Left forelimb (tissue), 1 donor: ENCODE data around the gene ARHGAP15.

Experiments used
- DNase-seq: peaks from one replicate; pipeline ENCODE4 v3.0.0-alpha.2; 2018; ENCODE audit warnings: low spot score

Gene ARHGAP15

DNA sequence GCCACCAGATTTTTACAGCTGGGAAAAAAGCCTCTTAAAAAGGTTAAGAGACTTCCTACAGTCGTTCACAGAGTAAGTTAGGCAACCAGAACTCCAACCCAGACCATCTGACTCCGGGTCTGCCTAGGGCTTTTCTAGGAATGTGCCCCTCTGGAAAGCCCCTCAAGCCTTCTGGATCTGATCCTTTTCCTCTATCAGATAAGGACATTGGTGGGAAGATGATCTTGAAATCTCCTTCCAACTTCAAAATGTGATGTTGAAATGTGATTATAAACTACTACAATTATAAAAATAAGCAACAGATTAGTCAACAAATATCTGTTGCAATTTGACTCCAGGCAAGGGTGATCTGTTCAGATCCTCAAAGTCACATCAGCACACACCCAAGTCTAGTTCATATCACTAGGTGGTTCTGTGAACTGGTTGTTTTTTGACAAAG lies 270.4 kb downstream of the ARHGAP15 start:
- no peak for DNase-seq

- DNase-seq = no peak
Measured at GRCh38 chr2:143401861-143402260, 272.6 kb downstream of the ARHGAP15 start.

DNA sequence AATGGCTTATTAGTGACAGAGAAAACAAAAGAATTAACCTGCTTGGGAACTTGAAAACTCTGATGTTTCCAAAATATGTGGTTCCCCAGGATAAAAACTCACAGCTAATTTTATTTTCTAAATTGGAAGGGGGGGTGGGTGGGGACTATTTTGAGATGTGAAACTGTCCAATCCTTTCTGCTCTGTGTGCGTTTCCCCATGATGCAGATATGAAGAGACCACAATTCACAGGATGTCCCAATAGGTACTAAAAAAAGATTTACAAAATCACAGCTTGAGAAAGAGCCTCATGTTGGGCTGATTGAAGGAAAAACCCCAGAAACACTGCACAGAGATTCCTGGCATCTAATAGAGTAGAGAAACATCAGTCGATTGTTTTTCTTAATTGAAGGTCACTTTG lies 273.2 kb downstream of the ARHGAP15 start:
- DNase-seq = no peak

- DNase-seq = no peak
Measured at GRCh38 chr2:143410082-143410897, 281.1 kb downstream of the ARHGAP15 start.

DNA sequence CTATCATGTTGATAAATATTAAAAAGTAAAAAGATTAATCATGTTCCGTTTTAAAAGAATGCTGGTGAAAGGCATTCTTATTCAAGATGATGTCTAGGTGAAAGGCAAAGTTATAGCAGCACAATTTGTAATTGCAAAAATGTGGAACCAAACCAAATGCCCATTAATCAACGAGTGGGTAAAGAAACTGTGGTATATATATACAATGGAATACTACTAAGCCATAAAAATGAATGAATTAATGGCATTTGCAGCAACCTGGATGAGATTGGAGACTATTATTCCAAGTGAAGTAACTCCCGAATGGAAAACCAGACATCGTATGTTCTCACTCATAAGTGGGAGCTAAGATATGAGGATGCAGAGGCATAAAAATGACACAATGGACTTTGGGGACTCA lies 286.4 kb downstream of the ARHGAP15 start:
- no peak for DNase-seq

DNA sequence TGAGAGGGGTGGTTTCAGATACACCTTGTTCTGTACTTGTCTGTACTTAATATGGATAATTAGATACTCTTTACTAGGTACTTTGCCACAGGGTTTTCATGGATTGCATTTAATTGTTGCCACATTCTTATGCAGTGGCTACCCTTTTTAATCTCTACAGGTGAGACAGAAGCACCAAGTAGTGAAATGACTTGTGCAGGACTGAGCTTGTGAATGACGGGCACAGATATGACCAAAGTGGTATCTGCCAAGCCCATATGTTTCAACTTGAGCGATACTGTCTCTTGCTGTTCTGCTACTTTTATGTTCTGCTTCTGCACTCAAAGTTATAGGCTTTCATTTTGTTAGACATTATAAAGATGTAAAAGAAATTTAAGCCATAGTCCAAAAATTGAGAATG lies 288.2 kb downstream of the ARHGAP15 start:
- DNase-seq = no peak

GRCh38 chr2:143420313-143420712 lies 291.1 kb downstream of the ARHGAP15 start:
- DNase-seq = no peak

DNA sequence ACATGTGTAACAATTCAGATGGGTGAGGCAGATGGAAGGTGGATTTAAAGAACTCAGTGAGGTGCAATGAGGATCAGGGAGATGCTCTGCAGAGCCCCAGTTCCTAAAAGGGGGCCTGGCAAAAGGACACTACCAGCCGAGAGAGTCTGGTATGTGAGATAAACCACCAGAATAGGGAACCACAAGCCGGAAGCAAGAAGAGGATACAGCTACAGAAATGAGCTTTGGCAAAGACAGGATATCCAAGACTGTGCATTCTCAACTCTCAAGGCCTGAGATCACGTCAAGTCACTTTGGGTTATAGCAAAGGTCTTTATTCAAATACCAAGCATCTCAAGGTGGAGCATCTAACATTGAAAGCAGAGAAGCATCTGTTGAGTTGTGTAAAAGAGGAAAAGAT lies 293.5 kb downstream of the ARHGAP15 start:
- DNase-seq = no peak

DNA sequence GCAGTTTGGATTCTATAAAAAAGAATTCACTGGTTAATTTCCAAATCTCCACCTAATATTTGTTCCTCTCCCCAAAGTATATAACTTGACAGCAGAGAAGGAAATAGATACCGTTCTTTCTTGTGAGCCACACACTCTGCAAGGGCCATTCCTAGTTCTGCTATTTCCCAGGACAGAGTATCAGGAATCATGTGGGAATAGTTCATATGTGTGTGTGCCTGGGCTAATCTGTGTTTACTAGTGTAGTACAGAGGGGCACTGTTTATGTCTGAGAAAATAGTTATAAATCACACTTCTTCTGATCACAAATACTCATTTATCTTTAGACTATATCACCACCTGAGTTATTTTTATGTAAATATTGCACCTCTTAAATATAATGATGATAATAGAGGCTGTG lies 296.7 kb downstream of the ARHGAP15 start:
- DNase-seq = no peak

GRCh38 chr2:143426296-143426695 lies 297.1 kb downstream of the ARHGAP15 start:
- DNase-seq = no peak

DNA sequence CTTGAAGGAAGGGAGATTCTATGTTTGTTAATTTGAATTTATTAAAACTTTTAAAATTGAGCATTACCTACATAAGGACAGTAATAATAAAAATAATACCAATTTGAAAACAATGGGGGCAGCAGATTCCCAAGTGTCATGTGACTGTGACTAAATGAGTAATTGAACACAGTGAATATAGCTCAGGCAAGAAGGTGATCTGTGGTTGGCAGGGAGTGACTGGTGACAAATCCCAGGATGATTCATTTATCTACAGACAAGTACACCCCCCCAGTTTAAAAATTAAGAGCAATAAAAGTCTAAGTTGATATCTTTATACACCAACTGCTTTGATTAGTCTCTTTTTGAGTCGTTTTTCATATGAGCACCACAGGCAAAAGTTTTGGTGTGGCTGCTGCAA lies 299.5 kb downstream of the ARHGAP15 start:
- no peak for DNase-seq

GRCh38 chr2:143429932-143430679 lies 300.9 kb downstream of the ARHGAP15 start:
- no peak for DNase-seq

DNA sequence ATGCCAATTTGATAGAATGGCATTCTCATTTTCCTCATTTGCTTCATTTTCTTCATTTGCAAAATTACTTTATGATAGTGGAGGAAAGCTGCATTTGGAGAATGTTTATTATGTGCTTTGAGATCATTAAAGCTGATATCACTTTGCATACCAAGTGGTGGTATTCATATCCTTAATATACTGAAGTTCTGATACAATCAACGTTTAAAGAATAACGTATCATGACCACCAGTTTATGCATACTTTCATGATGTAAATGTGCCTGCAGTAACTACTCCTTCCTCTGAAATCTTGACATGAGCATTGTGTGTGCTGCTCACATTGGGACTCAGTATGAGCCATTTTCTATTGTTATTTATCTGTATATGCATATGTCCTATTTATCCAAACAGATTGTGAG lies 302.1 kb downstream of the ARHGAP15 start:
- no peak for DNase-seq

DNA sequence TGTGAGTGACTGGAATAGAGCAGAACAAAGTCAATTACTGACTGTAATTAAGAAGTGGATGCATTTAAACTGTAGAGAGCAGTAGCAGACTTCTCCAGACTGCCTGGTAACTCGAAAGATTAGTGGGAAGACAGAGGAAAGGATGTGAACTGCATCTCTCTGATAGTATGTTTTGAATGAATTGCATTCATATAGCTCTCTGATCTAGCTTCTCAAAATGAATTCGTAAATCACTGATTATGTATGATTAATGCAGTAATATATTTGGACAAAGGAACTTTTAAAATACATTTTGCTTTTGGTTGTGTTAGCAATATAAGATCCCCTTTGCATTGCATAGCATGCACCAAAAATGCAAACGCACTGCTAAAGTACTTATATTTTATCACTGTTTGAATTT lies 304.0 kb downstream of the ARHGAP15 start:
- no peak for DNase-seq

- DNase-seq = no peak
Measured at GRCh38 chr2:143433840-143434239, 304.6 kb downstream of the ARHGAP15 start.

- DNase-seq = no peak
Measured at GRCh38 chr2:143434445-143434844, 305.2 kb downstream of the ARHGAP15 start.

- DNase-seq = no peak
Measured at GRCh38 chr2:143435131-143435530, 305.9 kb downstream of the ARHGAP15 start.

GRCh38 chr2:143436951-143437350 lies 307.7 kb downstream of the ARHGAP15 start:
- no peak for DNase-seq

DNA sequence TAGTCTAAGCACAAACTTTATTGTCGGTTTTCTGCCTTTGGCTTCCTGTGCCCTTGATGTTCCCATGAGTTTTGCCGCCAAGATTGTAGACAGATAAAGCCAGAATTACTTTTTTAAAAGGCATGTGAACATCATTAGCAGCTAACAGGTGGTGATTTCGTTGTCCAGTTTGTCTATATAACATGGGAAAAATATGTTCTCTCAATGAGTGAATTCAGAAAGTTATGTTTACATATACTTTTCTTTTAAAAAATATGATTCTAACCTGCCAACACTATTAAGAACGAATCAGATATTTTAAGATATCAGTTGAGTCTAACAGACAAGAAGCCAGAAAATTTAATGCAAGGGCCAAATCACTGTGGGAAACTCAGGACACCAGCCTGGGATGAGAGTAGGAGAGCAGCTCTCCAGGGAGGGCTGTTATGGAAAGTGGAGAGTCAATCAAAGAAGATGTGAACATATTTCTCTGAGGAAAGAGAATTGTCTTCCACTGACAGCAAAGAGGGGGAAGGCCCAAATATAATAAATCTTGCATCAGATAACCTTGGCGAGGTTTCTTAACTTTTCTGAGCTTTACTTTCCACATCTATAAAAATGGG lies 311.3 kb downstream of the ARHGAP15 start:
- no peak for DNase-seq

DNA sequence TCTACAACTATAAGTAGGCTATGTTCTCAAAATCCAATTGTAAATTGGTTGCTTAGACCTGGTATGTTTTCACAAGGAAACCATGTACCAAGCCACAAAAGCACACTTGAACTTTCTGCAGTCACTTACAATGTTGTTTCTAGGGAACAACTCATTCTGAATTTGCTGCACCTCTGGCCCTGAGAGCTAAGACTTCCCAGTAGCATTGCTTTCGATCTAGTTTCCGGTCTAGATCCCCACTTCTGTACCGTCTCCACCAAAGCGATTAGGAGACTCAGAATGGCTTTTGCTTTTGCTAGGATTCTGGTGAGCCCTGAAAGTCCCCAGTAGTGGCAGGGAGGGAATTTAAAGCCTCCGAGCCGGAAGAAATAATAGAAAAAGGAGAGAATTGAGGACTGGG lies 313.0 kb downstream of the ARHGAP15 start:
- DNase-seq = no peak

DNA sequence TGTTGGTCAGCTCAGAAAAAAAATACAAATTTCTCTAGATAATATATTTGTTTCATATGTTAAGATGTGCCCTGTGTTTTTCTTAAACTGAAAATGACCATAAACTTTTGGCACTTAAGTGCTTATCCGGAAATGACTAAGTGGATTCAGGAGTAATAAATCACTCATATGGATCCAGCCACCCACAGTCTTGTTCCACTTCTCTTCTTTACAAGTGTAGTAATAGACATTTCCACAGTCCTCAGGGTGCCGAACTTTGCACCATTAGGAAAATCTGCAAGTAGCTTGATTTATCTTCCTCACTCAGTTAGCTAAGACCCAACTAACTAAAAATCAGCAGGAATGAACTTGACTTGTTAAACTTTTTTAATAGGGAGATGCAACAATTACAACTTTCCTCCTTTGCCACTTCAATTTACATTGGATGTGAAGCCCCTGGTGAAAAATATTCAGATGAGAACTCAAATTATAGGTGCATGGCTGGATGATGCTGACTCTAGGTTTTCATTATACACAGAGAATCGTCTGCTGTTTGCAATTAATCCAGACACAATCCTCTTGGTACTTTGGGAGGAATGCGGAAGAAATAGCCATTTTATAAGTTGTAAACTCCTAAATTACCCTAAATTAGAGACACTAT lies 322.5 kb downstream of the ARHGAP15 start:
- DNase-seq = no peak

DNA sequence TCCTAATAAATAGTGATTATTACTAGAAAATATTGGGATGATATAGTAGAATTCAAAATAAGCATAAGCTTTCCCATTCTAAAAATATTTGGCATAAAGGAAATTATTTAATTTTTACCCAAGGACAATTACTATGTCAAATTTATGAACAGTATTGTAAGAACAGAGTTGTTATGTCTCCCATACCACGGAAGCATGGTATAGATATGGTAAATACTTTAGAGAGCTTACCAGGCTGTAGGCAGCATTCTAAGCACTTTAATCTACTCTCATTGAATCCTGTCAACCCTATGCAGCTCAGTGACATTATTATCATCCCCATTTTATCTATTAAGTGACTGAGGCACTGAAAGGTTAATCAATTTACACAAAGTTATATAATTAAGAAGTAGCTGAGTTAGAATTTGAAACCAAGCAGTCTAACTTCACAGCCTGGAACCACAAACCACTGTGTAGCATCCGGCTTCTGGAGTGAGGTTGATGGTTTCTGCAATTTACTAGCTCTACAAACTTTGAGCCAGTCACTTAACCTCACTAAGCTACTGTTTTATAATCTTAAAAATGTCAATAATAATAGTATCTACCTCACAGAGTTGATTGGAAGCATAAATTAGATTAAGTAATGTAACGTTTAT lies 323.7 kb downstream of the ARHGAP15 start:
- no peak for DNase-seq
